Right lobe of liver (tissue), 6 donors: ENCODE data around the gene TPPP2. TPM values are rescaled to one million over a fixed set of nuclear protein-coding genes. Genes with fewer than 3 reads are reported as not detected.
A peak's percentile ranks its signal among the peaks of the same experiment; 100 is the strongest.

Experiments
- ATAC-seq, 4 donors: fragments of 200-7000 bp; cut with Tn5 transposase; one replicate each; pipeline ENCODE4 v1.9.1; 2020; ENCODE audit warnings: mild to moderate bottlenecking in 4 of 4, moderate library complexity in 4 of 4
- DNase-seq, 3 donors: peaks; one replicate each; pipeline ENCODE4 v3.0.0-alpha.2; 2020
- H3K27ac ChIP-seq, 3 donors: fragments of 200-600 bp; one replicate each; pipeline ENCODE4 v1.8.0; 2022
- H3K27me3 ChIP-seq, 2 donors: fragments of 200-600 bp; one replicate each; pipeline ENCODE4 v1.8.0; 2022
- H3K36me3 ChIP-seq, 4 donors: fragments of 200-600 bp; sonication (generic) in 1 of 4; one replicate each; pipeline versions ENCODE4 v1.5.1 to v1.8.0; 2017 to 2022; ENCODE audit warnings: control low read depth in 1 of 4
- H3K4me1 ChIP-seq, 4 donors: fragments of 200-600 bp; sonication (generic) in 1 of 4; one replicate each; pipeline versions ENCODE4 v1.5.1 to v1.8.0; 2017 to 2022; ENCODE audit warnings: control low read depth in 1 of 4
- H3K4me3 ChIP-seq, 3 donors: fragments of 200-600 bp; one replicate each; pipeline ENCODE4 v1.8.0; 2022
- H3K9me3 ChIP-seq, 4 donors: fragments of 200-600 bp; sonication (generic) in 1 of 4; one replicate each; pipeline versions ENCODE4 v1.5.1 to v1.8.0; 2017 to 2022; ENCODE audit warnings: control low read depth in 1 of 4
- CTCF ChIP-seq, 4 donors: fragments of 200-600 bp in 3 of 4; fragments of 450-650 bp in 1 of 4; IDR thresholded peaks; one replicate each; pipeline versions ENCODE4 v1.5.1 to v1.8.0; 2016 to 2022; ENCODE audit warnings: antibody characterized with exemption in 4 of 4, mild to moderate bottlenecking in 2 of 4
- POLR2A ChIP-seq: fragments of 450-650 bp; IDR thresholded peaks from one replicate; pipeline ENCODE4 v1.6.1; 2017; ENCODE audit warnings: antibody characterized with exemption, mild to moderate bottlenecking
- WGBS: methylation state at CpG from one replicate; pipeline ENCODE4 v1.1.6; 2018; ENCODE audit warnings: low coverage, low lambda C conversion rate; ENCODE audit not compliant: insufficient coverage; ENCODE audit errors: missing lambda C conversion rate; 5-methylcytosine and 5-hydroxymethylcytosine counted together
- intact Hi-C, 2 donors: fragments of 100-400 bp; cut with DNase I; formaldehyde crosslinking; loops; one replicate each; pipeline versions ENCODE4 v1.11.2 to v1.14.1; 2022
- total RNA-seq, 6 experiments: library from RNA; depleted of rRNA in 2 of 6; stranded (reverse); fragments of >200 nt in 2 of 6; fragmentation: NEBNext Ultra II Directional in 3 of 6; extraction: Animal tissue kit (Norgen Biotek cat#: 25700) in 3 of 6; gene quantifications; one replicate each; pipeline versions ENCODE4 v1.1.0 to v1.2.4, GENCODE V29; 2016 to 2023
- donor health status: DM: no; HTN: yes; CAD: no.
- donor health status: DM: no; HTN: no; CAD: no.
- donor health status: DM: no; HTN: no; CAD: no.
- donor health status: DM: no; HTN: yes; CAD: no.
- donor health status: DM: no; HTN: yes; CAD: no.

Gene TPPP2
- total RNA-seq, 6 experiments from 2014 or later, result 0.24 to 3.4 (median 1.6) TPM

GRCh38 chr14:20988717-20989470 is 41.1 kb upstream of the TPPP2 start:
- H3K9me3 ChIP-seq, result no peaks in the 10 kb centered on the region
- peak overlapping the region; percentile 27 to 58 (median 44) for H3K27ac ChIP-seq
- no peak for TF ChIP-seq POLR2A
- TF ChIP-seq CTCF (IDR thresholded peaks at IDR 0.05), result no peak
- WGBS, result 76% methylated on average over 8 of the region's 15 CpGs
- peaks cover 0 to 22% (median 9%) of the 10 kb centered on the region in 4 donors for H3K36me3 ChIP-seq
- no peaks in the 10 kb centered on the region for H3K27me3 ChIP-seq
- DNase-seq (no peak), ATAC-seq (no peak)
- intact Hi-C loops, result no loop called here
- H3K4me1 ChIP-seq, result peaks cover 0 to 13% (median 3%) of the 10 kb centered on the region in 4 donors
- peak overlapping the region; percentile 84 to 94 (median 84) for H3K4me3 ChIP-seq

GRCh38 chr14:20989471-20989786 is 40.6 kb upstream of the TPPP2 start:
- 3% methylated on average over 6 of the region's 11 CpGs for WGBS
- ATAC-seq (no peak), DNase-seq (no peak)
- peak overlapping the region; percentile 84 to 94 (median 84) for H3K4me3 ChIP-seq
- TF ChIP-seq CTCF (IDR thresholded peaks at IDR 0.05), result no peak
- TF ChIP-seq POLR2A, result no peak
- no peaks in the 10 kb centered on the region for H3K27me3 ChIP-seq
- intact Hi-C loops, result no loop called here
- H3K27ac ChIP-seq, result peak overlapping the region; percentile 27 to 58 (median 44)
- peaks cover 1 to 27% (median 13%) of the 10 kb centered on the region in 4 donors for H3K36me3 ChIP-seq
- peaks cover 0 to 13% (median 3%) of the 10 kb centered on the region in 4 donors for H3K4me1 ChIP-seq
- no peaks in the 10 kb centered on the region for H3K9me3 ChIP-seq

GRCh38 chr14:20989787-20990600 is 40.0 kb upstream of the TPPP2 start, which contains the start of gene METTL17:
Gene METTL17 (plus strand): TSS chr14:20989980. CDS start chr14:20990003, 23 bp downstream.
- H3K27me3 ChIP-seq, result no peaks in the 10 kb centered on the region
- DNase-seq, result peak; percentile 86 to 89 (median 88)
- 0% methylated on average over 25 of the region's 42 CpGs for WGBS
- H3K36me3 ChIP-seq, result peaks cover 4 to 33% (median 19%) of the 10 kb centered on the region in 4 donors
- intact Hi-C loops, result no loop called here
- ATAC-seq, result peak; percentile 92 to 96 (median 94)
- H3K27ac ChIP-seq, result peak within 1 kb of the TSS; percentile 27 to 58 (median 44)
- no peaks in the 10 kb centered on the region for H3K9me3 ChIP-seq
- TF ChIP-seq CTCF (IDR thresholded peaks at IDR 0.05) (peak; percentile 18 to 40 (median 32)), POLR2A (peak; percentile 71)
- H3K4me3 ChIP-seq, result peak within 1 kb of the TSS; percentile 84 to 94 (median 84)
- peaks cover 0 to 13% (median 3%) of the 10 kb centered on the region in 4 donors for H3K4me1 ChIP-seq

GRCh38 chr14:20996521-20996920 is 33.5 kb upstream of the TPPP2 start:
- Histone ChIP-seq H3K27me3 (no peaks in the 10 kb centered on the region), H3K4me1 (peaks cover 0 to 2% (median 0%) of the 10 kb centered on the region in 4 donors), H3K9me3 (no peaks in the 10 kb centered on the region), H3K27ac (no peak overlapping the region), H3K4me3 (no peak overlapping the region), H3K36me3 (peaks cover 9 to 56% (median 30%) of the 10 kb centered on the region in 4 donors)
- ATAC-seq, result no peak
- WGBS, result 90% methylated on average over 9 of the region's 14 CpGs
- intact Hi-C loops, result no loop called here
- TF ChIP-seq CTCF (IDR thresholded peaks at IDR 0.05), result no peak
- no peak for TF ChIP-seq POLR2A
- DNase-seq, result no peak
